Neural cell (in vitro differentiated cells): Measurements from ENCODE around the gene C16orf96. TPM values are rescaled to one million over a fixed set of nuclear protein-coding genes. Genes with fewer than 3 reads are reported as not detected.

ENCODE experiments used
- H2AFZ ChIP-seq: fragments of 200-600, 300-800 bp; sonication (generic), shearing (Covaris generic); 2 replicates; pipeline ENCODE4 v1.6.0; 2014; ENCODE audit warnings: low read depth, mild to moderate bottlenecking, antibody characterized with exemption, low read length, moderate library complexity
- H3F3A ChIP-seq: fragments of 200-600 bp; shearing (Covaris generic); 2 replicates; pipeline ENCODE4 v1.6.1; 2016; ENCODE audit warnings: mild to moderate bottlenecking, moderate library complexity, mixed read lengths, antibody characterized with exemption, low read length; ENCODE audit not compliant: insufficient read depth, poor library complexity, severe bottlenecking
- H3K27ac ChIP-seq: fragments of 200-600, 300-800 bp; sonication (generic), shearing (Covaris generic); 2 replicates; pipeline ENCODE4 v1.5.1; 2014; ENCODE audit warnings: mild to moderate bottlenecking, low read length, moderate library complexity
- H3K27me3 ChIP-seq: fragments of 300-800, 200-600 bp; sonication (generic), shearing (Covaris generic); 2 replicates; pipeline ENCODE4 v1.6.0; 2014; ENCODE audit warnings: mild to moderate bottlenecking, low read depth, low read length, moderate library complexity; ENCODE audit not compliant: insufficient read depth
- H3K36me3 ChIP-seq: fragments of 300-800, 200-600 bp; sonication (generic), shearing (Covaris generic); 2 replicates; pipeline ENCODE4 v1.5.1; 2014; ENCODE audit warnings: mild to moderate bottlenecking, antibody characterized with exemption, low read length, moderate library complexity; ENCODE audit not compliant: insufficient read depth
- H3K4me2 ChIP-seq: fragments of 300-800, 200-600 bp; sonication (generic), shearing (Covaris generic); 2 replicates; pipeline ENCODE4 v1.6.0; 2014; ENCODE audit warnings: mild to moderate bottlenecking, low read length
- H3K4me3 ChIP-seq: fragments of 300-800, 200-600 bp; sonication (generic), shearing (Covaris generic); 2 replicates; pipeline ENCODE4 v1.5.1; 2014; ENCODE audit warnings: mild to moderate bottlenecking, low read length, moderate library complexity
- H3K79me2 ChIP-seq: fragments of 200-600 bp; shearing (Covaris generic); replicated peaks from 2 replicates; pipeline ENCODE4 v1.6.0; 2014; ENCODE audit warnings: mild to moderate bottlenecking, low read length, moderate library complexity; ENCODE audit not compliant: insufficient read depth
- H3K9ac ChIP-seq: fragments of 300-800, 200-600 bp; sonication (generic), shearing (Covaris generic); 2 replicates; pipeline ENCODE4 v1.6.1; 2016; ENCODE audit warnings: mild to moderate bottlenecking, low read length, mixed read lengths
- H3K9me2 ChIP-seq: fragments of 200-600 bp; shearing (Covaris generic); 2 replicates; pipeline ENCODE4 v1.6.1; 2016; ENCODE audit warnings: mild to moderate bottlenecking, low read length, mixed read lengths; ENCODE audit not compliant: insufficient read depth
- H3K9me3 ChIP-seq: fragments of 200-600, 300-800 bp; sonication (generic), shearing (Covaris generic); 2 replicates; pipeline ENCODE4 v1.6.1; 2016; ENCODE audit warnings: mild to moderate bottlenecking, mixed run types, low read length, moderate library complexity, mixed read lengths
- H4K20me1 ChIP-seq: fragments of 200-600 bp; shearing (Covaris generic); 2 replicates; pipeline ENCODE4 v1.6.1; 2016; ENCODE audit warnings: mild to moderate bottlenecking, mixed run types; ENCODE audit not compliant: insufficient read depth
- EZH2 ChIP-seq: fragments of 200-600, 300-800 bp; shearing (Covaris generic), sonication (generic); IDR thresholded peaks from 2 replicates; pipeline ENCODE4 v1.6.1; 2014; ENCODE audit warnings: antibody characterized with exemption, low read length, borderline replicate concordance, mild to moderate bottlenecking; ENCODE audit not compliant: insufficient read depth, poor library complexity, severe bottlenecking
- MXI1 ChIP-seq: fragments of 450-650 bp; conservative IDR thresholded peaks from 2 replicates; pipeline ENCODE4 v1.6.1; 2014; ENCODE audit warnings: antibody characterized with exemption, mild to moderate bottlenecking; ENCODE audit not compliant: poor library complexity, severe bottlenecking
- polyA plus RNA-seq: library from polyadenylated mRNA; depleted of rRNA; stranded (reverse); fragments of >200 nt; gene quantifications from 2 replicates; pipeline ENCODE4 v1.2.3, GENCODE V29; 2014
- TF ChIP-seq, protein P1 (sequence below): fragments of 450-650 bp; IDR thresholded peaks from 2 replicates; pipeline ENCODE4 v1.5.1; 2014; ENCODE audit warnings: antibody characterized with exemption, mild to moderate bottlenecking, moderate library complexity; ENCODE audit not compliant: poor library complexity, severe bottlenecking
- TF ChIP-seq, protein P2 (sequence below): IDR thresholded peaks from 2 replicates; pipeline ENCODE4 v1.6.1; 2012; ENCODE audit warnings: borderline replicate concordance

C16orf96 gene
- polyA plus RNA-seq, 1 donor from 2014 or later = 0.21 TPM

DNA sequence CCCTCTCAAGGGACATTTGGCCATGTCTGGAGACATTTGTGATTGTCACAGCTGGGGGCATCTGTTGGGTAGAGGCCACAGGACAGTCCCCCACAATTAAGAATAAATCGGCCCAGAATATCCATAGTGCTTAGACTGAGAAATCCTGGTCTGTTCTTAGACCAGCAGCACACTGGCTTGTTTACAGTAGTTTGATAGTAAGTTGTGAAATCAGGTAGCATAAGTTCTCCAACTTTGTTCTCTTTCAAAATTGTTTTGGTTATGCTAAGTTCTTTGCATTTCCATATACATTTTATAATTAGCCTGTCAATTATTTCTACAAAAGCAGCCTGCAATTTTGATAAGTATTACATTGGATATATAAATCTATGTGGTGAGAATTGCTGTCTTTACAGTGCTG, 75.3 kb downstream of the C16orf96 start:
- H3F3A ChIP-seq = no peaks in the 10 kb centered on the region
- peaks cover 66% of the 10 kb centered on the region for H3K79me2 ChIP-seq
- no peaks in the 10 kb centered on the region for H3K9me3 ChIP-seq
- H4K20me1 ChIP-seq = peaks cover 3% of the 10 kb centered on the region
- no peaks in the 10 kb centered on the region for H3K27me3 ChIP-seq
- H3K4me2 ChIP-seq = no peak overlapping the region
- no peak overlapping the region for H3K27ac ChIP-seq
- no peak for TF ChIP-seq EZH2
- TF ChIP-seq, protein P1, sequence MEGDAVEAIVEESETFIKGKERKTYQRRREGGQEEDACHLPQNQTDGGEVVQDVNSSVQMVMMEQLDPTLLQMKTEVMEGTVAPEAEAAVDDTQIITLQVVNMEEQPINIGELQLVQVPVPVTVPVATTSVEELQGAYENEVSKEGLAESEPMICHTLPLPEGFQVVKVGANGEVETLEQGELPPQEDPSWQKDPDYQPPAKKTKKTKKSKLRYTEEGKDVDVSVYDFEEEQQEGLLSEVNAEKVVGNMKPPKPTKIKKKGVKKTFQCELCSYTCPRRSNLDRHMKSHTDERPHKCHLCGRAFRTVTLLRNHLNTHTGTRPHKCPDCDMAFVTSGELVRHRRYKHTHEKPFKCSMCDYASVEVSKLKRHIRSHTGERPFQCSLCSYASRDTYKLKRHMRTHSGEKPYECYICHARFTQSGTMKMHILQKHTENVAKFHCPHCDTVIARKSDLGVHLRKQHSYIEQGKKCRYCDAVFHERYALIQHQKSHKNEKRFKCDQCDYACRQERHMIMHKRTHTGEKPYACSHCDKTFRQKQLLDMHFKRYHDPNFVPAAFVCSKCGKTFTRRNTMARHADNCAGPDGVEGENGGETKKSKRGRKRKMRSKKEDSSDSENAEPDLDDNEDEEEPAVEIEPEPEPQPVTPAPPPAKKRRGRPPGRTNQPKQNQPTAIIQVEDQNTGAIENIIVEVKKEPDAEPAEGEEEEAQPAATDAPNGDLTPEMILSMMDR = no peak
- no peaks in the 10 kb centered on the region for H3K36me3 ChIP-seq
- H3K4me3 ChIP-seq = no peak overlapping the region
- H3K9me2 ChIP-seq = no peaks in the 10 kb centered on the region
- no peak overlapping the region for H3K9ac ChIP-seq
- H2AFZ ChIP-seq = no peak overlapping the region

DNA sequence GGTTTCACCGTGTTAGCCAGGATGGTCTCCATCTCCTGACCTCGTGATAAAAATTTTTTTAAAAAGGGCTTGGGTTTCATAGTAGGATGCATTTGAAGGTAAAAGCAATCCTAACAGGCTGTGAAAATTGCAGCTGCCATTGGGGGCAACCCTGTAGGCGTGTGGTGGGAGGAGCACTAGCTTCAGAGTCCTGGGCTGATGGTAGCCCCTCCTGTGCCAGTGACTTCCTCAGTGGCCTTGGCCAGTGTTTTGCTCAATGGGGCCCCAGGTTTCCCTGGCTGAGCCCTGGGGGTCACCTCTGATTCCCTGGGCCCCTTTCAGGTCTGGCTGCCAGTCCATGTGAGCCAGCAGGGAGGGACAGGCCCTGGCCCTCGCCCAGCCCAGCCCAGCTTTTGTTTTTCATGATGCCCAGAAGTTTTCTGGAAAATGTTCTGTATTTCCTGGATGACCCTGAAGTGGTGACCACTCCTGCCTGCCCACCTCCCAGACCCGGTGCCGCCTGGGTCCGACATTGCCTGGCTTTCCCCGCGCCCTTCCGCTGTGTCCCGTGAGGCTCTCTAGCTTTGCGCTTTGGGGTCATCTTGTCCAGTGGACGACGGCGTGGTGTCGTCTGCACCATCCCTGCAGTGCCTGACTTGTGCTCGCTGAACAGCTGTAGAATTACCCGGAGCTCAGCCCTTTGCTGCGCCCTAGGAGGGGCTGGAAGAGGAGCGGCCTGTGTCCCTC, 77.9 kb downstream of the C16orf96 start:
- Histone ChIP-seq H3K9me3 (no peaks in the 10 kb centered on the region), H3K27me3 (no peaks in the 10 kb centered on the region), H3K9ac (no peak overlapping the region), H2AFZ (no peak overlapping the region), H4K20me1 (peaks cover 3% of the 10 kb centered on the region), H3K36me3 (no peaks in the 10 kb centered on the region), H3K4me2 (no peak overlapping the region), H3K79me2 (peaks cover 64% of the 10 kb centered on the region), H3F3A (no peaks in the 10 kb centered on the region), H3K27ac (no peak overlapping the region), H3K4me3 (no peak overlapping the region), H3K9me2 (no peaks in the 10 kb centered on the region)
- TF ChIP-seq MXI1 (no peak), EZH2 (no peak)
- TF ChIP-seq, protein P2, sequence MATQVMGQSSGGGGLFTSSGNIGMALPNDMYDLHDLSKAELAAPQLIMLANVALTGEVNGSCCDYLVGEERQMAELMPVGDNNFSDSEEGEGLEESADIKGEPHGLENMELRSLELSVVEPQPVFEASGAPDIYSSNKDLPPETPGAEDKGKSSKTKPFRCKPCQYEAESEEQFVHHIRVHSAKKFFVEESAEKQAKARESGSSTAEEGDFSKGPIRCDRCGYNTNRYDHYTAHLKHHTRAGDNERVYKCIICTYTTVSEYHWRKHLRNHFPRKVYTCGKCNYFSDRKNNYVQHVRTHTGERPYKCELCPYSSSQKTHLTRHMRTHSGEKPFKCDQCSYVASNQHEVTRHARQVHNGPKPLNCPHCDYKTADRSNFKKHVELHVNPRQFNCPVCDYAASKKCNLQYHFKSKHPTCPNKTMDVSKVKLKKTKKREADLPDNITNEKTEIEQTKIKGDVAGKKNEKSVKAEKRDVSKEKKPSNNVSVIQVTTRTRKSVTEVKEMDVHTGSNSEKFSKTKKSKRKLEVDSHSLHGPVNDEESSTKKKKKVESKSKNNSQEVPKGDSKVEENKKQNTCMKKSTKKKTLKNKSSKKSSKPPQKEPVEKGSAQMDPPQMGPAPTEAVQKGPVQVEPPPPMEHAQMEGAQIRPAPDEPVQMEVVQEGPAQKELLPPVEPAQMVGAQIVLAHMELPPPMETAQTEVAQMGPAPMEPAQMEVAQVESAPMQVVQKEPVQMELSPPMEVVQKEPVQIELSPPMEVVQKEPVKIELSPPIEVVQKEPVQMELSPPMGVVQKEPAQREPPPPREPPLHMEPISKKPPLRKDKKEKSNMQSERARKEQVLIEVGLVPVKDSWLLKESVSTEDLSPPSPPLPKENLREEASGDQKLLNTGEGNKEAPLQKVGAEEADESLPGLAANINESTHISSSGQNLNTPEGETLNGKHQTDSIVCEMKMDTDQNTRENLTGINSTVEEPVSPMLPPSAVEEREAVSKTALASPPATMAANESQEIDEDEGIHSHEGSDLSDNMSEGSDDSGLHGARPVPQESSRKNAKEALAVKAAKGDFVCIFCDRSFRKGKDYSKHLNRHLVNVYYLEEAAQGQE = no peak
- TF ChIP-seq, protein P1 = no peak
